NCI-H1436 treated with DMSO at 0.1 percent for 48 hours (cell line): Measurements from ENCODE around the gene PPP1R12B.
"Not testable (repeated sequence)": the region's sequence is repeated elsewhere in the genome, so short reads cannot be mapped to it uniquely, and the experiment has no call there.

Experiments used
- DNase-seq: peaks from one replicate; lab custom pipeline; 2025; lab: John Stamatoyannopoulos, UW

PPP1R12B gene

DNA sequence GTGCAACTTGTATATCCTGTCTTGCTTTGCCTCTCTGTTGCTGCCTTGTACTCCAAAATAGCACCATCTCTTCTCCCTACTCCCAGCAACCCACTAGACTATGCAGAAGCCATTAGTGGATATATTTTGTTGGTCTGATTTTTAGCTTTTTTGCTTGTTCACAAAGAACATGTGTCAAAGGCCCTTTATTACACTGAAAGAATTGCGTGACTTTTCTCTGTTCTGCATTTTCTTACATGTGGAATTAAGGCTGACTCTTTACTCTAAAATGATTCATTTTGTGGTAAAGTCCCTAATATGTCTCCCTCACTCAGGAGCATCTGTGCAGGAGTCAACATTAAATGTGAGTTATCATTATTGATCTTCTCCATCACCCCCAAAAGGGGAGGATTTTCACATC is 182.2 kb downstream of the PPP1R12B start:
- DNase-seq: not testable (repeated sequence)

DNA sequence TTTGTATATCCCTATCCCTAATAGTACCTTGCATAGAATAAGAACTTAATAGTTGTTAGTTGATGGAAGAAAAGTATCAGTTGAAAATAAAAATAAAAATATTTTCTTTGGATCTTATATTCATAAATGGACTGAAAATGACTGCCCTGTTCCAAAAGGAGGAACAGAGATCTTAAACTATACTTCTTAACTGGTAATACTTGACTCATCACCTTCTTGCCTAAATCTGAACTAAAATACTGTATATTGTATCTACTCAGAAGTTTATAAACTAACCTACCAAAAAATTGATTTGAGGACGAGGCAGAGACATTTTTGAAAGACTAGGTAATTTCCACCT is 182.9 kb downstream of the PPP1R12B start:
- DNase-seq: no peak

DNA sequence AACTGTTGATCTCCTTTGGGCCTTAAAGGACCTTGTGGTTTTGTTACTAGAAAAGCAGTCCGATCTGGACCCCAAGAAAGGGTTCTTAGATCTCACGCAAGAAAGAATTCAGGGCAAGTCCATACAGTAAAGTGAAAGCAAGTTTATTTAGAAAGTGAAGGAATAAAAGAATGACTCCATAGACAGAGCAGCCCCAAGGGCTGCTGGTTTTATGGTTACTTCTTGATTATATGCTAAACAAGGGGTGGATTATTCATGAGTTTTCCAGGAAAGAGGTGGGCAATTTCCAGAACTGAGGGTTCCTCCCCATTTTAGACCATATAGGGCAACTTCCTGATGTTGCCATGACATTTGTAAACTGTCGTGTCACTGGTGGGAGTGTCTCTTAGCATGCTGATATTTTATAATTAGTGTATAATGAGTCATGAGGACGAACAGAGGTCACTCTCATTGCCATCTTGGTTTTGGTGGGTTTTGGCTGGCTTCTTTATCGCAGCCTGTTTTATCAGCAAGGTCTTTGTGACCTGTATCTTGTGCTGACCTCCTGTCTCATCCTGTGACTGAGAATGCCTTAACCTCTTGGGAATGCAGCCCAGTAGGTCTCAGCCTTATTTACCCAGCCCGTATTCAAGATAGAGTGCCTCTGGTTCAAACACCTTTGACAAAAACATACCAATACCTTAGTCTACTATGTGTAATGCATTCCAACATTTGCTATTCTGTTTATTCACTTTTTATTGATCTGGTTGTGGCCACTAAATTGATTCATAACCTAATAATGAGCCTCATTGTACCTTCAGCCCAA is 183.5 kb downstream of the PPP1R12B start:
- DNase-seq: not testable (repeated sequence)

DNA sequence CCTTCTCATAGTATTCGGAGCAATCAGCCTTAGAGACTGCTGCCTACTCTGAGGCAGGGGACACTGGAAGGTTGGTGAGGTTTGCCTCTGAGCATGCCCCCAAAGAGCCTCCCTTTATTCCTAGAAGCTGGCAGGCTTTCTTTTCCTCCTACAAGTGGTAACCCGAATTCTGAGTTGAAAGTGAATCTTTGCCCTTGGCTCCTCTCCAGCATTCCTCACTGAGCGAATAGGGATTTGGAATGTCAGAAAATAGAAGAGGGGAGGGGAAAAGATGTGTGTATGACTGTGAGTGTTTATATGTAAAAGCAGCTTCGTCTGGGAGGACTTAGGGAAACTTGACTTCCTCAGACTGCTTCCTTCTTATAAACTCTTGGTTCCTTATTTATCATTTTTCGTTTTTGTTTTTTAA is 190.7 kb downstream of the PPP1R12B start:
- not testable (repeated sequence) for DNase-seq

DNA sequence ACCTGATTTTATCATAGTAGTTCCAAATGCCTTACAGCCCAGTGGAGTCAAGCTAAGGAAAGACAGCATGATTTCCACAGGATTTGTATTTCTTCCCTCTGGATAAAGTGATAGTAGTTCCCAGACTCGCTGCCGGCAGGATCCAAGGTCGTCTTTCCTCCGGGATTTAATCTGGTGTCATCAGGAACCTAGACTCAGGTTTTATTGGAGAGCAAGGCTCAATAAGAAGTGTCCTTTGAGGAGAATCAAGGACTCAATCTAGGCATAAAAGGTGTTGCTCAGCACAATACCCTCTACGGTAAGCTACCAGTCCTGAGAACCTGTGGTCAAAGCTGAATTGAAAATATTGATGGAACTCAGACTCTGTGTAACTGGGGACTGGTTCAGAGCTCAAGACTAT is 191.1 kb downstream of the PPP1R12B start:
- DNase-seq: not testable (repeated sequence)

DNA sequence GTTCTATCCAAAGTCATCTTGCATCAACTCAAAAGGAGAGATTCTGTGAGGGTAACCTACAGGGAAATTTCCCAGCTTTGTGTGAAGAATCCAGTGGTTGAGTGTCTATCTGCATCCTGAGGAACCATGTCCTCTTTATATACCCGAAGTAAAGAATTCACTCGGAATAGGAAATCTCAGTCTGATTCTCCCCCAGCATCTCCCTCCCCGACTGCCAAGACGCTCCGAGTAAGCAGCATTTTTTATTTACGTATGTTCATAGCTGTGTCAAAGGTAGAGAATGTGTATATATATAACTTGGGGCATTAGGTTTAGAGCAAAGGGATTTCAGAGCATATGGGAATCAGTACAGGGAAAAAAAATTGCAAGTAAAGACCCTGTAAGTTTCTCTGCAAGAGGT is 191.5 kb downstream of the PPP1R12B start:
- DNase-seq: no peak

DNA sequence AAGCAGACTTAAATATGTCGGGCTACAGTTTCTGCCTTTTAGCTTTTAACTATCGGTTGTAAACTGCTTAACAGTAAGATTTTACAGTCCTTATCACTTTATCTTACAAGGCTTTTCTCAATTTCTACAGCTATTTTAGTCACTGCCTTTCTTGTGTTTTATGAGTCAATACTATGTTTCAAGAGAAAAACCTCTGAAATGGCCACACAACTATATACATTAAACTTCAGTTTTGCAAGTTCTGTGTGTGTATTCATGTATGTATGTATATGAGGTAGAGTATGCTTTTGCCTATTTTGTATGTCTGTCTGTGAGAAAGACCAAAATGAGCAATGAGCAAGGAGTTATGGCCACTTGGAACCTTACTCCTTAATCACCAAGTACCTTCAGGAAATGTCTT is 191.9 kb downstream of the PPP1R12B start:
- no peak for DNase-seq

DNA sequence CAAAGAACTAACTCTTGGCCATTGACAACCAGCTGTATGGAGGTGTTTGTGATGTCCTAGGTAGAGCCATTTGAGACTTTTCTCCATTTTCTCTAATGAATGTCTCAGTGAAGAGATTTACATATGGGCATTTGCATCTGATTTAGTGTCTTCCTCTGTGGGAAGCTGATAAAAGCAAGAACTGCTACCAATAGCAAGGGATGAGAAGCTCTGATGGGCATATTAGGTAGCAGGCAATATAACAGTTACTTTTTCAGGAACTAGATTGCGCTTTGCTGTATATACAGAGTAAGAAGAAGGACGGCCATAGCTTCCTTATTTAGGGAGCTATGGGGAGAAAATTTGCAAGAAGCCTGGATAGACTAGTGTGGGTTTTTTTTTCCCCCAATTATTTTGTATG is 192.4 kb downstream of the PPP1R12B start:
- DNase-seq: not testable (repeated sequence)

DNA sequence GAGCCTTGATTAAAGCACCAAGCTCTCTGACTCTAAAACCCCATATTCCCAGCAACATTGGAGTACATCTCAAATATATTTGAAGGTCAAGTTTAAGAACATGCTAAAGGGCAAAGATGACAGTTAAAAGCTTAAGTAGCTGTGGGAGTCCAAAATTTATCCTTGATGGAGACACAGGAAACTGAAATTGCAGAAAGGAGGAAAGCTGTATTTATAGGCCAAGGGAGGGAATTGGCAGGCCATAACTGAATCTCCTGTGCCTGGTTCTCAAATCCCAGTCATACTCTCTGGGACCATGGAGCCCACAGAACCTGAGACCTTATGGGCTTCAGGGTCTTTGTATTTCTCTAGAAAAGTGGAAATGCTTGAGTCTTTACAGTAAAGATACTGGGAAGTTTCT is 193.9 kb downstream of the PPP1R12B start:
- DNase-seq: not testable (repeated sequence)

DNA sequence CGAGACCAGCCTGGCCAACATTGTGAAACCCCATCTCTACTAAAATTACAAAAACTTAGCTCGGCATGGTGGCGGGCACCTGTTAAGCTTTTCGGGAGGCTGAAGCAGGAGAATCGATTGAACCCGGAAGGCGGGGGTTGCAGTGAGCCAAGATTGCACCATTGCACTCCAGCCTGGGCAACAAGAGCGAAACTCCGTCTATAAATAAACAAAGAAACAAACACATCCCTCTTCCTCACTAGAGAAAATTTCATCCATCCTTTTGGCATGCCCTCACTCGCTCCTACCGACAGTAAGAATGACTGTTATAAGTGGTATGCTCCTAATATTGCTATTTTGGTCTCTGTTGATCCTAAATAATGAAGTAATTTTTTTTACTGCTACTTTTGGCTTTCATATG is 195.0 kb downstream of the PPP1R12B start:
- DNase-seq: not testable (repeated sequence)

DNA sequence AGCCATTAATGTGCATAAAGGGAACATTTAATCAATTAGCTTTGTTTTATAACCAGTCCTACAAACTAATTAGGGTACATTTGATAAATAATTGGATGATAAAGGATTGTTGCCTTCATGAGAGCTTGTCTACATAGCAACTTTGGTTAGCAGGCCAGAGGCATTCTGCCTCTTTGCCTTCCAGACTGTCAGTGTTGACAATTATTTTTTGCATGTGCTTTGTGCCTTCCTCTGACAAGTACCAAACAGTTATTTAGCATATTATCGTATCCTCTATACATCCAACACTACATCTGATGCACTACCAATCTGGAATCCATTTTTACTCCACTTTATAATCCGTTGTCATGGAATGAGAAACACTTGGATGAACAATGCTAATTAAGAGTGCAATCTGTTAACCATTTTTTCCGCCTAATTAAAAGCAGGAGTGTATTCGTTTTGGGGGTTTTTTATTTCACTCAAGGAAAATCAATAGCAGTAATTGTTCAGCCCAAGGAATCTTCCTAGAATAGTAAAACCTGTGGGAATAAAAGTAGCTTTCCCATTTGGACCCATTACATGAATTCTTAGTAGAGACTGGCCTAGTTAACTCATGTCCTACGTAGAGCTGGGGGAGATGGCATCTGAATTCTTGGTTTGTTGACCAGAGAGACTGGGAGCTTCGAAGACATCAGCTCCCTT is 196.4 kb downstream of the PPP1R12B start:
- DNase-seq: not testable (repeated sequence)

DNA sequence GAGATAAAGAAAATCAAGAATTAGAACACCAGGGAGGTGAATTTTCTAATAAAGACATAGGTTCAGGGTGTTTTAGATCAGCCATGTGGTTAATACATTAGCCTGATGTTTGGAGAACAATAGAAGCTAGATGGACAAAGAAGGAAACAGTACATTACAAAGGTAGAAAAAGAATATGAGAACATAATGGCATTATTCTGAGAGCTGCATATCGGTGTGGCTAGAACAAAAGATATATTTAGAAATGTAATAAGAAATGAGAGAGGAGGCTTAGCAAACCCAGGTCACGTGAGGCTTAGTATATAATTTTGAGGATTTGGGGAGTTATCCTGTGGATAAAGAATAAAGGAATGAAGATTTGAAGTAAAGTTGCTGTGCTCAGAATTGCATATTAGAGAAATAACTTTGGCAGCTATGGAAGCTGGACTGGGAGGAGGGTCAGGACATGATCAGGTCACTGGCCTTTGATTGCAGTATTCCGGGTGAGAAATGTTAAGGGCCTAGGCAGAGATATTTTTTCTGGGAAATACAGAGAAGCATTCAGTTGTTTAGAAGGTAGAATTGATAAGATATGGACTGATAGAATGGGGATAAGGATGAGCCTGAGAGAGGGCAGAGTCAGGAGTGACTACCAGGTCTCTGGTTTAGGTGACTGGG is 197.3 kb downstream of the PPP1R12B start:
- DNase-seq: not testable (repeated sequence)

DNA sequence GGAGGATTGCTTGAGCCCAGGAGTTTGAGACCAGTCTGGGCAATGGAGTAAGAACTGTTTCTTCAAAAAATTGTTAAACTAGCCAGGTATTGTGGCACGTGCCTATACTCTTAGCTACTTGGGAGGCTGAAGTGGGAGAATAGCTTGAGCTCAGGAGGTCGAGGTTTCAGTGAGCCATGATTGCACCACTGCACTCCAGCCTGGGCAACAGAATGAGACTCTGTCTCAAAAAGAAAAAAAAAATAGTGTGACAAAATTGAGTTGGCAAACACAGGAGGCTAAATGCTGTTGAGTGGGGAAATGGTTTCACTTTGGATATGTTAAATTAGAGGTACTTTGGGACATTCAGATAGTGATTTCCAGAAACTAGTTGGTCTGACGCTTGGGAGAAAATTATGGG is 197.9 kb downstream of the PPP1R12B start:
- DNase-seq: not testable (repeated sequence)

DNA sequence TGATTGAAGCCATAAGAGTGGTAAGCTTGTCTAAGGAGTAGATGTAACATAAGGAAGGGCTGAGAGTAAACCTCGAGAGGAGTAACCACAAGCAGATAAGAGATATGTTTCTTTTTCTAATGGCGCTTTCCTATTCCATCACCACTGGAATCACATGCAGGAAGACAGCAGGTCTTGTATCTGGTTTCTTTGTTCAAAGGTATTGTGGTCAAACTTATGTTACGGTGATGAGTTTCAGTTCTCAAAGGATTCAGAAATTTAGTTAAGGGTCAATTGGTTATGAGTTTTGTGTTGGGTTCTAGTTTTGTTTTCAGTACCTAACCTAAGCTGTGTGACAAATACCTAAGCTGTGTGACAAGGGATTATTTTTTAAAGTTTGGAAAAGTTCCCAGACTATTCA is 198.3 kb downstream of the PPP1R12B start:
- DNase-seq: not testable (repeated sequence)

DNA sequence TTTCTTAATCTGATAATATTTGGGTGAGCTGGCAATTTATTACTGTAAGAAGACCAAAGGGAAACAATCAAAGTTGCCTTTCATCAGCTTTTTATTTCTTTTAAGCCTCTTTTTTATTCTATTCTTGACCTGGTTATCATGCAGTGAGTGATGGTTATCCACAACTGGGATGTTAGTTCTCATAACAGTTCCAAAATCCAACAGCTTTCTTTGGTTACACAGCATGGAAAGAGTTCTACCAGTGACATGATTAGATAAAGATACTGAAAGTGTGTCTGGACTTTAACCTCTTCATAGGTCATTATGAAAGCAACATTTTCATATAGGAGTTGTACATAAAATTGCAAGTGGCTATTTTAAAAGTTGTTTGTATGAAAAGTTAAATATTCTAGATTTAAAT is 198.7 kb downstream of the PPP1R12B start:
- no peak for DNase-seq

DNA sequence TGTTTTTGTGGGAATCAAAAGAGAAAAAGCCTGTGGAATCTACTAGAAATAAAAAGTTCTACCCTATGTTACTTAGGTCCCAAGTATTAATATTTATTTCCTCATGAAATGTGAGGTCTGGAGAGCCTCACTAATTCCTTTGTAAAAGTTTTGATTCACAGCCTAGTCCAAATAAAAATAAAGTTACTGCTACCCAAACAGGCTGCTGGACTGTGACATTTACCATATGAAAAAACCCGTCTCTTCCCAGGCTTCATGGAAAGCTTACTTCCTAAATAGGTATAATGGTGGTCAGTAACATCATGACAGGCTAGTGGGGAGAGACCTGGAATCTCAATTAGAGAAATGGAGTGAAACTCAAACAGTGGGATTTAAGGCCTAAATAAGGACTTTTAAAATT is 201.6 kb downstream of the PPP1R12B start:
- not testable (repeated sequence) for DNase-seq

DNA sequence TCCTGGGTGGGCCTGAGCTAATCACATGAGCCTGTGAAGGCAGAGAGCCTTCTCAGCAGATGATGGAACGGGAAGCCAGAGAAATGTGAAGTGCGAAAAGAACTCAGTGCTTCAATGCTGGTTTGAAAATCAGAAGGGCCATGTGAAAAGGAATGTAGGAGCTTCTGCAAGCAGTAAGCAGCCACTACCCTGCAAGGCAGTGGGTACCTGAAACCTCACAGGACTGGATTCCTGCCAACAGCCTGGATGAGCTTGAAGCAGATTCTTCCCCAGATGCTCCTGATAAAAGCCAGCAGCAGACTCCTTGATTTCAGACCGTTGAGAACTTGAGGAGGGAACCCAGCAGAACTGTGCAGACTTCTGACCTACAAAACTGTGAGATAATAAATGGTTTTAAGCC is 203.2 kb downstream of the PPP1R12B start:
- DNase-seq: no peak

DNA sequence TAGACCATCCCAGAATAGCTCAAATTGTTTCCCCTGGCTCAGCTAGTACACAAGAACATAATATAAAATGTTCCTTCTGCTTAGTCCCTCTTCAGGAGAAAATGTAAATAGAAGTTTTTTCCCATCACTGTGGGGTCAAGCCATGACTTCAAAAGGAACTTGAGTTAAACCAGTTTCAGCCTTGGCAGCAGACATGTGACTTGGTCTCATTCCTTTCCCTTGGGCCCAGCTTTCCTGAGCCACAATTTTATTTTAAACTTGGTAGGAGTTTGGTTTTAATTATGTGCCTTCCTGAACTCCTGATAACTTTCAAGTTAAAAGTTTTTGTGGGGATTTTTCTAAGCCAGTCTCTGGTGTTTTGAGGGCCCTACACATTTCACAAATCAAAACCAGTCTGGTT is 204.1 kb downstream of the PPP1R12B start:
- DNase-seq: not testable (repeated sequence)

DNA sequence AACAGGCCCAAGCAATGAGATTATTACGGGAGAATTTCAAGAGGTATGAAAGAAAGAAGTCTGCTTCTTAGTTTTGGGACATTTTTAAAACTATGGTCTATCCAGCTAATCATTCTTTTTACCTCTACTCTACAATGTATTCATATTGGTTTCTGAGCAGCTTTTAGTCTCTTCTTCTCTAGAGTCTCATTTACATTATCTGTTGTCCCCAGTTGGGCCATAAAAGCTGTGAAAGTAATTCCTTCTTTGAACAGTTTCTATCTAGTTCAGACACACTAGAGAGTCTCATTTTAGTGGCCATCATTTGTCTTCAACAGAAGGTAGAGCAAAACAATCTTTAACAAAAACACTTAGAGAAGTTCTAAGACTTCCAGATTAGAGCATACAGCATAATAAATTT is 204.6 kb downstream of the PPP1R12B start:
- not testable (repeated sequence) for DNase-seq

DNA sequence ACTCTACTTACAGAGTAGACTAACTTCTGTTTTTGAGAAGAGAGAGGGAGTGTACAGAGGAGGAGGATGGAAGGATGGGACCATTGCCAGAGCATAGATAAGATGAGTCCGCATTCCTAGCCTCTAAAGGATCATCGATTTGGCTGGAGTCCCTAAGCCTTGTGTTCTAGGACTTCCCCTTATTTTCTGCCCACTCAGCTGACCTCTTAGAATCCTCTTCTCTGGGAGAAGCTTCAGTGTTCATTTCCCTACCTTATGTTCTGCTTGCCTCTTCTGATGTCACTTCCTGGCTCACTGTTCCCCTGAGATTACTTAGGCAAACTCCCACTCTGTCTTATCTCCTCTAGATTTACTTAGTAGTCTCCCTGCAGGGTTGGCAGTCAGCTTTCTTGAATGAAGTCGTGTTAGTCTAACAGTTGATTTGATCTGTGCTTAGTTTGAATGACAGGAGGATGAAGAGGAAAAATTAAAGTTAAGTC is 205.1 kb downstream of the PPP1R12B start:
- no peak for DNase-seq

DNA sequence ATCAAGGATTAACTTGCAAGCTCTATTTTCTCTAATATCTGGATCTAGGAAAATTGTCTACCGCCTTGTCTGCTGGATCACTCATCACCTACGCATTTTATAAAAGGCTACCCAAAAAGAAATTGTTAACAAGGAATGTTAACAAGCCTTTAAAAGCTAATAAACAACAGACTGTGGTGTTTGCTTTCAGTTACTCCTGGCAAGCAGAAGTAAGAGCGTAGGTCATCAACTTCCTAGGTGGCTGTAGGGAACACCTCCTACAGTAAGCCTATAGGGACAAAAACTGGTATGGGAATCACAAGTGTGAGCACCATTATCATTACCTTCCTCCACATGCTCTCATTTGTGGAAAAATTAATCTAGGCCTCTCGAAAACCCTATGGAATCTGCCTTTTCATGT is 206.1 kb downstream of the PPP1R12B start:
- DNase-seq: not testable (repeated sequence)

DNA sequence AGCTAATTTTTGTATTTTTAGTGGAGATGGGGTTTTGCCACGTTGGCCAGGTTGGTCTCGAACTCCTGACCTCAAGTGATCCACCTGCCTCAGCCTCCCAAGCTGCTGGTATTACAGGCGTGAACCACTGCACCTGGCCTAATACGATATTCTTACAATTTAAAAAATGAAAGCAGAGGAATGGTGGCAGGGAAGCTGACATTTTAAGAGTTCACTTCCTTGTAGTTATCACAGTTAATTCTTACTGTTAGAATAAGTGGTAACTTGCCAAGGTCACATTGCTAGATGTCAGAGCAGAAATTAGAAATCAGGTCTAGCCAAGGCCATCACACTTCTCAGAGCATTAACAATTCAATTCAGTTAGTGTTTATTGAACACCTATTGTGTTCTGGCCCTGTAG is 207.5 kb downstream of the PPP1R12B start:
- DNase-seq: not testable (repeated sequence)

DNA sequence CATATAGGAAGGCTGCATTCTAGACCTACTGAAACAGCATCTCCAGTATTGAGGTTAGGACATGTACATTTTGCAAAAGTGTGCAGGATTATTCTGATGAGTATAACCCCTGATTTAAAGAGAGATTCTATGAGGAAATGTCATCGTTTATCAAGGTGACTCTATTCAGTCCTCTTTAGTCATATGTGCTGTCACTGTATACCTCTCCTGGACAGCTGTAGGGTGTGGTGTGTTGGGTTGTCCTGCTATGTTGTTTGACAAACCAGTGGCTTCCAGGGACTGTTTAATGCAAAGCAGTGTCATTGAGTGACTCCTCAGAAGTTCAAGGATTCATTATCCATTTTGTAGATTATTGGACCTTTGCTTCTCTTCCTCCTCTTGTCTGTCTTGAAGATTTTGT is 209.2 kb downstream of the PPP1R12B start:
- not testable (repeated sequence) for DNase-seq
